Brain microvascular endothelial cell (primary cell): ENCODE measurements around the gene RRM2.

ENCODE experiments used
- DNase-seq: peaks from one replicate; pipeline ENCODE4 v3.0.0-alpha.2; 2020
- H3K27ac ChIP-seq: fragments of 250-450 bp; sonication (Bioruptor Pico); 2 replicates; pipeline ENCODE4 v1.5.1; 2020; ENCODE audit warnings: mild to moderate bottlenecking, moderate library complexity
- H3K27me3 ChIP-seq: fragments of 250-450 bp; sonication (Bioruptor Pico); replicated peaks from 2 replicates; pipeline ENCODE4 v1.5.1; 2020; ENCODE audit warnings: mild to moderate bottlenecking
- H3K36me3 ChIP-seq: fragments of 250-450 bp; sonication (Bioruptor Pico); replicated peaks from 2 replicates; pipeline ENCODE4 v1.5.1; 2020; ENCODE audit warnings: mild to moderate bottlenecking
- H3K4me3 ChIP-seq: 2 replicates; pipeline ENCODE4 v1.5.1; 2011; ENCODE audit warnings: low read depth, mild to moderate bottlenecking, control low read depth, low read length, moderate library complexity
- in situ Hi-C: cut with HindIII; loops from 2 replicates; pipeline ENCODE4 v1.10.0; 2017; ENCODE audit warnings: low sequenced_read_pairs, low pct_ligation_motif_present
- TF ChIP-seq, protein P1 (sequence below): IDR thresholded peaks from 2 replicates; pipeline ENCODE4 v1.5.1; 2011; ENCODE audit warnings: low read depth, mild to moderate bottlenecking, moderate library complexity, low read length, control low read depth, inconsistent platforms; ENCODE audit errors: missing control alignments

RRM2 gene

DNA sequence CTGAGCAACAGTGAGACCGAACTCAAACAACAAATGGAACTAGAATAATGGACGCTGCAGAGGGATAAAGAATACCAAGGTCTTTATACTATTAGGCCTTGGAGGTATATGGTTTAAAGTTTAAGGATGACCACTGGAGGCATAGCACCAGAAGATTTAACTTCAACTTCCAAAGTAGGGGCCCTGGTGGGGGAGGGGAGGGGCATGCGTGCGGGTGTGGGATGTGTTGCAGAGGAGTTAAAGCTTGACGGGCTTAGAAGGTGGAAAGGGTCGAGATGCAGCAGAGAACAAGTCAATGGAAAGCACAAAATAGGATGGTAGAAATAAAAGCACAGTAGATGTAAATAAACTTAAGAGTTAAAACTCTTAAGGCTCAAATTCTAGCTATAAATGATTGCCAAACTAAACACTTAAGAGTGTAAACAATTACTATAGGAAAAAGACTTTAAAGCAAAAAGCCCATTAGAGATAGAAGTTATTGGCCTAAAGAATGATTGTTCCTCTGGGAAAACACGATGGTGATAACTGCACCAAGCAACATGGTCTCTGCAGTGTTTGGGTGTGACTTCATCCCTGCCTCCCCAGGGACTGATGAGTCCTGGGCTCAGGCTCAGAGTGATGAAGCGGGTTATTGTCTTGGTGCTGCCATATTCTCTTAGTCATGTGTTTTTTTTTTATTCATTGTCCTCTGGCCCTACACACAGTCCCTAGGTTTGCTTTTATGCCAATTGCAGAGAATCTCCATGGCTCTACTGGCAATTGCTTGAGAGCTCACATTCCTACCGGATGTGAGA lies 13.0 kb downstream of the RRM2 start:
- in situ Hi-C loops, result no loop called here
- Histone ChIP-seq H3K27me3 (no peaks in the 10 kb centered on the region), H3K27ac (peak overlapping the region; percentile 37), H3K4me3 (no peak overlapping the region), H3K36me3 (no peaks in the 10 kb centered on the region)
- DNase-seq, result peak; percentile 74
- TF ChIP-seq, protein P1, sequence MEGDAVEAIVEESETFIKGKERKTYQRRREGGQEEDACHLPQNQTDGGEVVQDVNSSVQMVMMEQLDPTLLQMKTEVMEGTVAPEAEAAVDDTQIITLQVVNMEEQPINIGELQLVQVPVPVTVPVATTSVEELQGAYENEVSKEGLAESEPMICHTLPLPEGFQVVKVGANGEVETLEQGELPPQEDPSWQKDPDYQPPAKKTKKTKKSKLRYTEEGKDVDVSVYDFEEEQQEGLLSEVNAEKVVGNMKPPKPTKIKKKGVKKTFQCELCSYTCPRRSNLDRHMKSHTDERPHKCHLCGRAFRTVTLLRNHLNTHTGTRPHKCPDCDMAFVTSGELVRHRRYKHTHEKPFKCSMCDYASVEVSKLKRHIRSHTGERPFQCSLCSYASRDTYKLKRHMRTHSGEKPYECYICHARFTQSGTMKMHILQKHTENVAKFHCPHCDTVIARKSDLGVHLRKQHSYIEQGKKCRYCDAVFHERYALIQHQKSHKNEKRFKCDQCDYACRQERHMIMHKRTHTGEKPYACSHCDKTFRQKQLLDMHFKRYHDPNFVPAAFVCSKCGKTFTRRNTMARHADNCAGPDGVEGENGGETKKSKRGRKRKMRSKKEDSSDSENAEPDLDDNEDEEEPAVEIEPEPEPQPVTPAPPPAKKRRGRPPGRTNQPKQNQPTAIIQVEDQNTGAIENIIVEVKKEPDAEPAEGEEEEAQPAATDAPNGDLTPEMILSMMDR, result no peak

DNA sequence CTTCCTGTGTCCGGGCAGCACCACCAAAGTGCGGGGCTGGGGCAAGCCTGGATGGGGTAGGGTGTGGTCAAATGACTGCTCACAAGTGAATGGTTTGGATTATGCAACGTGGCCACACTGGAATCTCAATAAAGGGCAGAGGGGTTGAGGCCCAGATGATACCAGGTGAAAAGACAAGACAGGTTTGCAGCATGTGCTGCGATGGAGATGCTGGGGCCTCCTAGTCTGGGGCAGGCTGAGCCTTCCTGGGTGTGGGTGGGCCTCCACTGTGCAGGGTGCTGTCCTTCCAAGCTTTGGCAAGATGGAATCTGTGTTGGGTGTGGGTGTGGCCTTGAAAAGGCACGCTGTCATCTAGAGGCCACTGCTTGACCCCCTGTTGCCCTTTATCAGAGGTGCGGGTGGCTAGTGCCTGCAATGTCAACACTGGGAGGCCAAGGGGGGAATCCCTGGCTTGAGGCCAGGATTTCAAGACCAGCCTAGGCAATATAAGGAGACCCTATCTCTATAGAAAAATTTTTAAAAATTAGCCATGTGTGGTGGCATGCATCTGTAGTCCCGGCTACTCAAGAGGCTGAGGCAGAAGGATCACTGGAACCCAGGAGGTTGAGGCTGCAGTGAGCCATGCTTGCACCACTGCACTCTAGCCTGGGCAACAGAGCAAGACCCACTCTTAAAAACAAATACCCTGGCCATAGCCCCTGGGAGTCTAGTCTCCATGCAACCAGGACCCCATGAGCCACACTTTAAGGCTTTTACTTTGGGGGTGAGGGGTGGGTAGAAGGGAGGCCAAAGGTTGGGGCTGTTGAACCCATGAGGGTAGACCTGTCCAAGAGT lies 13.8 kb downstream of the RRM2 start:
- TF ChIP-seq, protein P1, result no peak
- in situ Hi-C loops, result no loop called here
- H3K27me3 ChIP-seq, result no peaks in the 10 kb centered on the region
- H3K4me3 ChIP-seq, result no peak overlapping the region
- H3K27ac ChIP-seq, result peak overlapping the region; percentile 37
- DNase-seq, result no peak
- no peaks in the 10 kb centered on the region for H3K36me3 ChIP-seq

DNA sequence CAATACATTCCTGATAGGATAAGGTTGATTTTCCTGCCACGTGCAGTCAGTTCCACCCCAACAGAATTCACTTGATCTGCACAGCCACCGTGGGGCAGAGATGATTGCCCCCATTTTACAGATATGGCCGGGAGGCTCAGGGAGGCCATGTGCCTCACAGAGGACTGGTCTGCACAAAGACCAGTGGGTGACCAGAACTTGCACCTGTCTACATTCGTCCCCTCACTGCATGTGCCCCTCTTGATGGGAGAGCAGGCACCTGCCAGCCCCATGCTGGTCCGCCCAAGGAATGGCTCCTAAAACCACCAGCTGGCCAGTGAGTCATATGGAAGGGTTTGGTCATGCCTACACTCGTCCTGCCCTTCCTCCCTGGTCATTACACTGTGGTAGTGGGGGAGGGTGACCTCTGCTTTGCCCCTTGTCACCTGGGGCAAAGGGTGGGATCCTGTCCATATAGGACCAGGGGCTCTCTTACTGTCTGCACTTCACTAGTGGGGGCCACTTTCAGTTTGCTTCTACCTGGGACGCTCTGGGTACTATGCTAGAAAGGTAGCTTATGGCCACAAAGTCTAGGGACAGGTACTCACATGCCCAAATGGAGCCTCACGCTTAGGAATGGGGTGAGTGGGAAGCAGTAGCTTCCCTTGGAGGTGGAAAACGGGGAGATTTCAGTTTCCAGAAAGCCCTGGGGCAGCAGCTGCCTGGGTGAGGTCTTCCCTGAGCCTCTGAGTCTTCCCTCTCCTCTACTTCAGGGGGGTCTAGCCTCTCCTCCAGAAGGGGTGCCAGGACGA lies 14.7 kb downstream of the RRM2 start:
- H3K27me3 ChIP-seq, result no peaks in the 10 kb centered on the region
- no peak for DNase-seq
- H3K4me3 ChIP-seq, result no peak overlapping the region
- TF ChIP-seq, protein P1, result no peak
- no peaks in the 10 kb centered on the region for H3K36me3 ChIP-seq
- no peak overlapping the region for H3K27ac ChIP-seq
- in situ Hi-C loops, result no loop called here

DNA sequence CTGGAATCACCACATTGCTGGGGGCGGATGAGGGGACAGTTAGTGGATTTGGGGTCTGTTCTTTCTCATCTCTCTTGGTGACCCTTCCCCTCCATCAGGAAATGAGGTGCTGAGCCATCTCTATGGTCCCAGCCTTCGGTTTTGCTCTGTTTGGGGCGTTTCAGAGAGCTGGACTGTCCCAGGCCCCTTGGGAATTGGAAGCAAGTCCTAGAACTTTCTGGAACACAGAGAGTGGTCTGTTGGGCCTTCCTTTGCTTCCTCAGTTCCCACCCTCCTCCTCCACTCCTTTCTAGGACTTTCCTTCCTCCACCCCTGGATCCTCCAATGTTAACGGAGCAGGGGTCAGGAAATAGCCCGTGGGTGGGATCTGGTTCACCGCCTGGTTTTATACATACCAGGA lies 17.0 kb downstream of the RRM2 start:
- H3K27ac ChIP-seq, result no peak overlapping the region

More for the DNA sequence above, 17.0 kb downstream of the RRM2 start:
- Histone ChIP-seq H3K27me3 (no peaks in the 10 kb centered on the region), H3K36me3 (no peaks in the 10 kb centered on the region), H3K4me3 (no peak overlapping the region)
- no peak for DNase-seq
- in situ Hi-C loops, result no loop called here
- TF ChIP-seq, protein P1, result no peak
